BJ (cell line): ENCODE results near the gene KDM6A. TPM values are rescaled to one million over a fixed set of nuclear protein-coding genes. Genes with fewer than 3 reads are reported as not detected.

Experiments
- CTCF ChIA-PET: fragments of 350-600 bp; formaldehyde crosslinking; extraction: SDS; loops from one replicate; lab custom pipeline; 2021; ENCODE audit warnings: antibody characterized with exemption, inconsistent platforms; lab: Yijun Ruan, JAX
- POLR2A ChIA-PET: fragments of 300-600 bp; sonication (Branson Sonifier 250); formaldehyde crosslinking; extraction: SDS; loops from one replicate; lab custom pipeline; 2021; ENCODE audit warnings: antibody characterized with exemption; lab: Charles Lee
- DNase-seq: peaks from one replicate; pipeline ENCODE4 v3.0.0-alpha.2; 2011; ENCODE audit warnings: low read depth
- H3K27me3 ChIP-seq: 2 replicates; pipeline ENCODE4 v1.6.0; 2011; ENCODE audit warnings: low read length; ENCODE audit not compliant: control insufficient read depth, insufficient read depth
- H3K36me3 ChIP-seq: 2 replicates; pipeline ENCODE4 v1.5.1; 2011; ENCODE audit warnings: low read length; ENCODE audit not compliant: control insufficient read depth, insufficient read depth
- H3K4me3 ChIP-seq: 2 replicates; pipeline ENCODE4 v1.5.1; 2011; ENCODE audit warnings: low read depth, mild to moderate bottlenecking, control low read depth, low read length
- CTCF ChIP-seq: IDR thresholded peaks from 2 replicates; pipeline ENCODE4 v1.5.1; 2011; ENCODE audit warnings: low read depth, mild to moderate bottlenecking, control low read depth, inconsistent platforms, low read length, moderate library complexity; ENCODE audit not compliant: insufficient read depth
- polyA plus RNA-seq: library from polyadenylated mRNA; depleted of rRNA; stranded (reverse); fragments of >200 nt; gene quantifications from 2 replicates; pipeline ENCODE4 v1.2.3, GENCODE V29; 2011

Gene KDM6A
- polyA plus RNA-seq, 1 experiment: 5.4 TPM

GRCh38 chrX:45140812-45141211 lies 267.8 kb downstream of the KDM6A start:
- ChIA-PET CTCF (interaction anchor here (1.8 kb wide), 1 partner anchor 47 kb away, joined by 3 read pairs; no protein-coding TSS in a partner anchor), POLR2A (no interaction called here)
- no peak for DNase-seq
- TF ChIP-seq CTCF: no peak
- Histone ChIP-seq H3K27me3 (no peaks in the 10 kb centered on the region), H3K36me3 (no peaks in the 10 kb centered on the region), H3K4me3 (no peak overlapping the region)

- no peak for TF ChIP-seq CTCF
- ChIA-PET POLR2A (no interaction called here), CTCF (no interaction called here)
- H3K27me3 ChIP-seq: no peaks in the 10 kb centered on the region
- H3K4me3 ChIP-seq: no peak overlapping the region
- DNase-seq: no peak
- H3K36me3 ChIP-seq: no peaks in the 10 kb centered on the region
Observed at GRCh38 chrX:45142185-45142584, 269.2 kb downstream of the KDM6A start.

GRCh38 chrX:45143455-45143854 lies 270.5 kb downstream of the KDM6A start:
- Histone ChIP-seq H3K27me3 (no peaks in the 10 kb centered on the region), H3K4me3 (no peak overlapping the region), H3K36me3 (no peaks in the 10 kb centered on the region)
- TF ChIP-seq CTCF: no peak
- no peak for DNase-seq
- ChIA-PET POLR2A (no interaction called here), CTCF (no interaction called here)

GRCh38 chrX:45145492-45146215 lies 272.7 kb downstream of the KDM6A start:
- H3K36me3 ChIP-seq: no peaks in the 10 kb centered on the region
- CTCF ChIA-PET: no interaction called here
- no peaks in the 10 kb centered on the region for H3K27me3 ChIP-seq
- DNase-seq: no peak
- H3K4me3 ChIP-seq: no peak overlapping the region
- POLR2A ChIA-PET: no interaction called here
- no peak for TF ChIP-seq CTCF

- TF ChIP-seq CTCF: no peak
- H3K36me3 ChIP-seq: no peaks in the 10 kb centered on the region
- CTCF ChIA-PET: no interaction called here
- POLR2A ChIA-PET: no interaction called here
- DNase-seq: no peak
- H3K27me3 ChIP-seq: no peaks in the 10 kb centered on the region
- no peak overlapping the region for H3K4me3 ChIP-seq
Observed at GRCh38 chrX:45150821-45151220, 277.8 kb downstream of the KDM6A start.
